HK-2 (cell line): ENCODE results near the gene SLC17A9.

Experiments
- DNase-seq: peaks from one replicate; pipeline ENCODE4 v3.0.0-alpha.2; 2018; ENCODE audit not compliant: unreplicated experiment

SLC17A9 gene

DNA sequence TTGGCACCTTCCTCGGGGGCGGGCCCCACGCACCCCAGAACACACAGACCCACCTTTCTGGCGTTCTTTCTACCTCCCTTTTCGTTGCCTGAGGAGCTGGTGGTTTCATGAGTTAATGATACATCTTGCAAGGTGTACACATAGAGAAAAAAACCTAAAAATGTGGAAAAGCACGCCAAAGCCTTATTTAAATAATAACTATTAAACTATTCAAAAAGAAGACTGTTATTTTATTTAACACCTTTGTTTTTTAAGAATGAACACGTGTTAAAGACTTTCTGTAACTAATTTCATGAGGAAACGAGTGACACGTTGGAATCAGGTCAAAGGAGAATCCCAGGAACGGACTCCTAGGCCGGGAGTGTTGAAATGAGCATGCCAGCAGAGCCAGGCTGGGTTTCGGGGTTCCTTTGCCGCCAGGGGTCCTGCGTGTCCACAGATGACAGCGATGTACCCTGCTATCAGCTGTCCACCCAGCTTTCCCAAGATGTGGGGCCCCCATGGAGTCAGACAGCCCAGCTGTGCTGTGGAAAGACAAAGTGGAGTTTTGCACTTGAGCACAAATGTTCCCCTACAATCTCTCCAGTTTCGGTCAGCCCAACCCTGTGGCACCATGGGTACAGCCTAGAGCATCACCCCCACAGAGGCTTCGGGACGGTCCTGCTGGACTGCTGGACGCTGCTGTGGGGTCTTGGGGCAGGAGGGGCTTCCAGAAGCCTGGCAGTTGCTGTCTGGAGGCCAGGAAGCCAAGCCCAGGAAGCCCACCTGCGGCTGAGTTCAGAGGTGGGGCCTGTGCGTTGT, 16.1 kb downstream of the SLC17A9 start:
- DNase-seq: no peak

DNA sequence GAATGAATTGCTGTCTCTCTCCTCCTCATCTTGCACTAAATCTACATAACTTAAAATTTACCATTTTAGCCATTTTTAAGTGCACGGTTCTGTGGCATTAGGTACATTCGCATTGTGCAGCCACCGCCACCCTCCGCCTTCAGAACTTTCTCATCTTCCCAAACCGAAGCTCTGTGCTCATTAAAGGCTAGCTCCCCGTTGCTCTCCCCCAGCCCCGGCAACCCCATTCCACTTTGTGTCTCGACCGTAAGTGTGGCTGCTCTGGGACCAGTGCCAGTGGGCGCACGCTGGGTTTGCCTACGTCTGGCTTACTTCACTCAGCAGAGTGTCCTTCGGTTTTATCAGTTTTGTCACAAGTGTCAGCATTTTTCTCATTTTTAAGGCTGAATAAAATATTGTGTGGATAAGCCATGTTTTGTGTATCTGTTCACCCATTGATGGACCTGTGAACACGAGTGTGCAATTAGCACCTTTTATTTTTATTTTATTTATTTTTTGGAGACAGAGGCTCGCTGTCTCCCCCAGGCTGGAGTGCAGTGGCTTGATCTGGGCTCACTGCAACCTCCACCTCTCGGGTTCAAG, 16.8 kb downstream of the SLC17A9 start:
- DNase-seq: no peak

DNA sequence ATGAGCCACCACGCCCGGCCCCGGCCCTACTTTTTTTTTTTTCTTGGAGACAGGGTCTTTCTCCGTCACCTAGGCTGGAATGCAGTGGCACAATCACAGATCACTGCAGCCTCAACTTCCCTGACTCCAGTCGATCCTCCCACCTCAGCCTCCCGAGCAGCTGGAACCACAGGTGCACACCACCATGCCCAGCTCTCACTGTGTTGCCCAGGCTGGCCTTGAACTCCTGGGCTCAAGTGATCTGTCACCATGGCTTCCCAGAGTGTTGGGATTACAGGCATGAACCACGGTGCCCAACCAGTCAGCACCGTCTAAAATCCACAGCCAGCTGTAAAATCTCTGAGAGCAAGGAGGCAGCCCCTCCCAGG, 17.4 kb downstream of the SLC17A9 start:
- no peak for DNase-seq

DNA sequence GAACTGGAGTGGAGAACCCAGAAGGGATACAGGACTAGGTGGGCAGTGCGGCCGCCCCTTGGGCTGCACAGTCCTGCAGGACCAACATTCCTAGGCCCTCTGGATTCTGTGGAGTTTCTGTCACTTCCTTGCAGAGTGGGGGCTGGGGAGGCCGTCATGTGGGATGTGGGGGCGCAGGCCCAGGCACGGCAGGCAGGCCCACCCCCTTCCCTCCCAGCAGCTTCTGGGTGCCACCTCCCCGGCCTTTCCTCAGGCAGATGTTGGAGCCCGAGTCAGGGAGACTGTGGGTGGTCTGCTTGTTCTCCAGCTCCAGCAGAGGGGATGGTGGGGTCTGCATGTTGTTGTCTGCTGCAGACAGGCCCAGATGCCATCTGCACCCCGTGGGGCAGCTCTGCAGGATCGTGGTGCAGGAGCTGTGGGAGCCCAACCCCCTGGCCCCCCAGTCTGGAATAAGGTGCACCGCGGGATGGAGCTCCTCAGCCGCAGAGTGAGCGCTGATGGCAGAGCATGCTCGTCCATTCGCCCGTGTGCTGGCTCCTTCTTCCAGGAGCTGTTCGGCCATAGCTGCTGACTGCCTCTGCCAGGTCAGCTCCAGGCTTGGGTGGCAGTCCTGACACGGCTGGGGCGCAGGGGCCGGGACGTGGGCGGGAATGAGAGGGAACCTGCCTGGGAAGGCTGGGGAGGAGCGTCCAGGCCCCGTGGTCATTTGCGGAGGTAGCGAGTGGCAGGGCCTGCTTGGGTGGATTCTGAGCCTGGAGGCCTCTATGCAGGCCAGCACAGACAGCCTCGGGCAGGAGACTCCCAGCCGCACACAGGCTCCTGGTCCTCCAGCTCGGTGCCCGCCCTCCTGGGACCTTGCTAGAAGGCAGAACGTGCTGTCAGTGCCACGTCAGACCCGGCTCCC, 18.1 kb downstream of the SLC17A9 start:
- DNase-seq: no peak

DNA sequence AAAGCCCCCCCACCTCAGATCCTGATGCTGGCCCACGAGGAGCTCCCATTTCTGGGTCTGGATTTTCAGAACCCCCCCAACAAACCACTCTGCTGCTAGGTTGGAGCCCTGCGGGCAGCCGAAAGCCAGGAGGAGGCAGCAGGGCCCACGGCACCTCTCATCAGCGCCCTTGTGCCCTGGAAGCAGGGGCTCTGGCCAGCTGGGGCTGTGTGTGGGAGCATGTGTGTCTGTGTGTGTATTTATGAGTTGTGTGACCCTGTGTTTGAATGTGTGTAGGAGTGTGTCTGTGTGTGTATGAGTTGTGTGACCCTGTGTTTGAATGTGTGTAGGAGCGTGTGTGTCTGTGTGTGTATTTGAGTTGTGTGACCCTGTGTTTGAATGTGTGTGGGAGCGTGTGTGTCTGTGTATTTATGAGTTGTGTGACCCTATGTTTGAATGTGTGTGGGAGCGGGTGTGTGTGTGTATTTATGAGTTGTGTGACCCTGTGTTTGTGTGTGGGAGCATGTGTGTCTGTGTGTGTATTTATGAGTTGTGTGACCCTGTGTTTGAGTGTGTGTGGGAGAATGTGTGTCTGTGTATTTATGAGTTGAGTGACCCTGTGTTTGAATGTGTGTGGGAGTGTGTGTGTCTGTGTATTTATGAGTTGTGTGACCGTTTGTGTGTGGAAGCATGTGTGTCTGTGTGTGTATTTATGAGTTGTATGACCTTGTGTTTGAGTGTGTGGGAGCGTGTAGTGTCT, 18.9 kb downstream of the SLC17A9 start:
- no peak for DNase-seq

DNA sequence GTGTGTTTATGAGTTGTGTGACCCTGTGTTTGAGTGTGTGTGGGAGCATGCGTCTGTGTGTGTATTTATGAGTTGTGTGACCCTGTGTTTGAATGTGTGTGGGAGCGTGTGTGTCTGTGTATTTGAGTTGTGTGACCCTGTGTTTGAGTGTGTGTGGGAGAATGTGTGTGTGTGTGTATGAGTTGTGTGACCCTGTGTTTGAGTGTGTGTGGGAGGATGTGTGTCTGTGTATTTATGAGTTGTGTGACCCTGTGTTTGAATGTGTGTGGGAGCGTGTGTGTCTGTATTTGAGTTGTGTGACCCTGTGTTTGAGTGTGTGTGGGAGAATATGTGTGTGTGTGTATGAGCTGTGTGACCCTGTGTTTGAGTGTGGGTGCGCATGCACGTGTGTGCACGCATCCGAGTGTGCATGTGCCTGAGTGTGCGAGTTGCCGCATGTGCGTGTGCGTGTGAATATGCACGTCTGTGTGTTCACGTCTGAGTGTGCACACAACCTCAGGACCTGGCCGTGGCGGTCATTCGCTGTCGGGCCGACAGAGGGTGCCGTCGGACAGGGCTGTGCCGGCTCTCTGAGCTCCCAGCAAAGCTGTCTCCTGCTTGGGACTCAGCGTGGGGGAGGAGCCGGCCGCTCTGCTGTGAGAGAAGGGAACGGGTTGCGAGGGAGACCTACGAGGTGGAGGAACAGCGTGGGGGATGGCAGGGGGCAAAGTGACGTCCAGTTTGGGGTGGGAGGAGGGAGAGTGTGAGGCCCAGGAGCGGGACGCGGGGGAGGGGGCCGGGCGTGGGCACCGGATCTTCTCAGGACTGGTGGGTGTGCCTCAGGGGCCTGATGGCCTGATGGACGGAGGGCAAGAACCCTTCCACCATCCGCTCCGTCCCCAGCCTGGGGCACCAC, 19.7 kb downstream of the SLC17A9 start:
- peak; percentile 93 for DNase-seq

DNA sequence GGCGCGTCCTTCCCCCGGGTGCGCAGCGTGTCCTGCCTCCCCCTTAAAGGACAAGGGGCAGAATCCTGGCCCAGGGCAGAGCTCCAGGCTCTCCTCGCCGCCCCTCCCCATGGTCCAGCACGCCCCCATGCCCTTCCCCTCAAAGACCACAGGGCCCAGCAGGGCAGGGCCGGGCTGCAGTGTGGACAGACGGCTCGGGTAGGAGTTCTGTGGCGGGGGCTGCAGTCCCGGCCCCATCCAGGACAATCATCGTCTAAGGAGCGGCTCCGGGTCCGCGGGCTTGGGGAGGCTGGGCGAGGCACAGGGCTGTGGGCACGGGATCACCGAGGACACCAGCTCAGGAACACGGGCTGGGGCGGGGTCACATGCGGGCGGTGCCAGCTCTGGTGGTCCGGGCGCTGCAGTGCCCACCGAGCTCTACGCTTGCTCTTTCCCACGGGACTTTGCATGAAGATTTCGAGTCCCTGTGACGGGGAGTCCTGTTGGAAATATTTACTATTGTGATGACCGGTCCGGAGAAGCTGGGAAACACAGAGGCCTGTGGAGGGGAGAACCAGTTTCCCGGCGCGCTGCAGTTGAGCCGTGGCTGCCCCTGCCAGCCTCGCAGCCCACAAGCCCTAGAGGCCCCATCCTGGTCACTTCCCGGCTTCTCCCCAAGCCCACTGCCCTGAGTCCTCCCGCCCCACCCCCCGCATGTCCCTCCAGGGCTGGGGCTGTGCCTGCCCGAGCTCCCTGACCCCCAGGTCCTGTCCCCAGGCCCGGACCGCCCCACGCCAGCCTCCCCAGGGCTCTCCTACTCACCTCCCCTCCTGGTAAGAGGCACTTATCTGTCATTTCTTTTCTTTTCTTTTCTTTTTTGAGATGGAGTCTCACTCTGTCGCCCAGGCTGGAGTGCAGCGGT, 20.6 kb downstream of the SLC17A9 start:
- no peak for DNase-seq

DNA sequence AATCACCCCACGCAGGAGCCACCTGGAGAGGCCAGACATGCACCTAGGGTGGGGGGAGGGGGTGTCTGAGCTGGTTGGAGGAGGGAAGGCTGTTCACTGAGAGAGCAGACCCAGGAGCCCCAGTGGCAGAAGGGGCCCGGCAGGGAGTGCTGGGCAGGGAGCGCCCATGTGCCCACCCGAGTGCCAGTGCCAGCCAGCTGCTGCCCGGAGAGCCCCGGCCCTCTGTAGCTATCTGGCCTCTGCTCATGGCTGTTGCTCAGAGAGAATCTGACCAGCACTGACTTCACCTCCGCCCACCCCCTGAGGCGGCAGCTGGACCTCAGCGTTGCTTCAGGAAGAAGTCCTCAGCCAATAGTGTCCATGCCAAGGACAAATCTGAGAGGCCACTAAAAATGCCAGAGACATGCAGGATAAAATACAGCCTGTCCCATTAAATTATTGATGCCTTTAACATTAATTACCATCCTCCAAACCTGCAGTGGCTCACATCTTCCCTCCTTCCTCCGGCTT, 22.8 kb downstream of the SLC17A9 start:
- DNase-seq: no peak

DNA sequence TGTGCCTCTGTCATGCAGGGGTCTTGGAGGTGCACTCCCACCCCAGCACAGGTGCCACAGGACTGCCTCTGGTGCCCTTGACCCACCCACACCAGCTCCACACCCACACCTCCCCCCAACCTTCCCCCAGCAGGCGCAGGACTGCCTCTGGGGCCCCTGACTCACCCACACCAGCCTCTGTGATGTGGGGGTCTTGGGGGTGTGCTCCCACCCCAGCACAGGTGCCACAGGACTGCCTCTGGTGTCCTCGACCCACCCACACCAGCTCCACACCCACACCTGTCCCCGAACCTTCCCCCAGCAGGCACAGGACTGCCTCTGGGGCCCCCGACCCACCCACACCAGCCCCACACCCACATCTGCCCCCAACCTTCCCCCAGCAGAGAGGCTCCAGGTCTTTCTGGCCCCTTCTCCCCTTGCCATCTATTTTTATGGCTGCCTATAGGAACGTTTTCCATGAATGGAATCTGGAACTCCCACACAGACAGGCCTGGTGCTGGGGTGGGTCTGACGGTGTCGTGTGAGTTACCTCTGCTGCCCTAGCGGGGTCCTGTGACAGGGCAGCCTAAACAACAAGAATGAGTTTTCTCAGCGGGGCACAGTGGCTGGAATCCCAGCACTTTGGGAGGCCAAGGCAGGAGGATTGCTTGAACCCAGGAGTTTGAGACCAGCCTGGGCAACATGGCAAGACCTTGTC, 23.5 kb downstream of the SLC17A9 start:
- no peak for DNase-seq

DNA sequence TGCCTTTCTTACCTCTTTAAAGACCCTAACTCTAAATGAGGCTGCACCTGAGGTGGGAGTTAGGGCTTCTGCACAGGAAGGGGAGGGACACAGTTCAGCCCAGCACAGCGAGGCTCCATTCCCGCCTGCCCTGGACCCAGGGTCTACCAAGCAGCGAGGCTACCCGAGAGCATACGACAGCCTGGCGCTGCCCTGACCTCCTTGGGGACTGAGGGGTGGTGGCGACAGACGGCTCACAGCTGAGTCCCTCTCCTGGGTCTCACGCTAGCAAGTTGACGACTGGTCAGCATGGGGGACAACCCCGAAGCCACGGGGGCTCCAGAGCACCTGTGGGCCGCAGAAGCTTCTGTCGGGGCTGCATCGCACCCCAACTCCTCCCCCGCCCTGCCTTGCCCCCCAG, 24.4 kb downstream of the SLC17A9 start:
- no peak for DNase-seq

DNA sequence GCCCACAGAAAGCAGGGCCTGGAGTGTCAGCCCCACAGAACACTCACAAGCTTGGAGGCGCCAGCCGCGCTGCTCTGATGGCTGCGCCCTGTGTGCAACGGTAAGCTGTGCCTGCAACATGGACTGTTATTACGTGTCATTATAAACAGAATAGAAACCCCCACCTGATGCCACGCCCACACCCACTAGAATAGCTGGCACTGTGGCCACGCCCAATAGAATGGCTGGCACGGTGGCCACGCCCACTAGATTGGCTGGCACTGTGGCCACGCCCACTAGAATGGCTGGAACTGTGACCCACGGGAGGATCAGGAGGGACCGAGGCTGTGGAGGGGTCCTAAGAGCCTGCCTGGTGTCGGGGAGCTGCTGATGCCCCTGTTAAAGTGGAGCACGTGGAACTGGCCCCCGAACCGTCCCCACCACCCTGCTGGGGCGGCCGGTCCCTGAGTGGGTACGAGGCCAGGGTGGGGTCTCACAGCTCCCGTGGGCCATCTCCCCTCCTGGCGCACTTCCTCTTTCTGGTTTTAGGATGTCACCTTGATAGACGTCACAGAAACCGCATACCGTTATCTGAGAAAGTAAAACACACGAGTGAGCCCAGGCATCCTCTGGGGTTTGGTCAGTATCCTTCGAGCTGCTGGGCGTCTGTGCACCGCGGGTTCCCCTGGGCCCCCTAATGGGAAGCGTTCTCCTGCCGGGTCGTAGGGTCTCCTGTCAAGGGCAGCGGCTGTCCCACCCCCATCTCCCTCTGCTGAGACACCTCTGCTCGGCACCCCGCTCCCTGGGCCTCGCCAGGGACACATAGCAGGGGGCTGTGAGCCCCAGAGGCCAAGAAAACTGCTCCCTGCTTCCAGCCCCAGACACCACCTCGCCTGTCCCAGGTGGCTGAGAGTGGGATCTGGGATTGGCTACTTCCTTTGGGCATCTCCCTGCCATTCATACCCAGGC, 25.4 kb downstream of the SLC17A9 start:
- DNase-seq: no peak

DNA sequence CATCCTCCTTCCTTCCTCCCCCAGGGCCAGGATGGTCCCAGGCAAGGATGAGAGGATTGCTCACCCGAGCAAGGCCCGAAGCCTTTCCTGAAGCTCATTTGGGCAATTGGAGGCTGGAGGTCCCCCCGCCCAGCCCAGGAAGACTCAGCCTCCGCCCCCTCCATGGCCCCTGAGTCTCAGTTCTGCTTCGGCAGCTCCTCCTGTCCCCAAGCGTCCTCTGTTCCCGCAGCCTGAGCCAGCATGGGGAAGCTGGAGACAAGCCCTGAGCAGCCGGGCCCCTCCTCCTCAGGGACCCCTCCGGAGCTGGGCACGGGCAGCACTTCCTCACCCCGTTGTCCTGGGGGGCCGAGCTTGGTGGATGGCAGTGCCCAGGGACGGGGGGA, 26.0 kb downstream of the SLC17A9 start:
- DNase-seq: no peak

DNA sequence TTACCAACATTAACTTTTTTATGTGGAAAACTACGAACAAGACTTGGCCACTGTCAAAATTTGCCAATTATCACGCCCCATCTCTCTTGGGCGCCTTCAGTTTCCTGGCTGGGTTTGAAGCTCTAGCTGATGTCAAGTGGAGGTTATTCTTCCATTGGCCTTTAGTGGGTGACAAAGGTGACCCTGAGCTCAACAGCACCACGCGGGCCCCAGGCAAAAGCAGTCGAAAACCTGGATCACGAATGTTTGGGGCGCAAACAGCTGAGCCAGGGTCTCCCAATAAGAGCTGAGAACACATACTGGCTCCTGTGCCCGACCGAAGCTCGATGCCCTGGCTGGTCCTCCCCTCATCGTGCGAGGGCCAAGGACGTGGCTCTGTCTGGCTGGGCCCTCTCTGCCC, 26.8 kb downstream of the SLC17A9 start:
- DNase-seq: no peak

DNA sequence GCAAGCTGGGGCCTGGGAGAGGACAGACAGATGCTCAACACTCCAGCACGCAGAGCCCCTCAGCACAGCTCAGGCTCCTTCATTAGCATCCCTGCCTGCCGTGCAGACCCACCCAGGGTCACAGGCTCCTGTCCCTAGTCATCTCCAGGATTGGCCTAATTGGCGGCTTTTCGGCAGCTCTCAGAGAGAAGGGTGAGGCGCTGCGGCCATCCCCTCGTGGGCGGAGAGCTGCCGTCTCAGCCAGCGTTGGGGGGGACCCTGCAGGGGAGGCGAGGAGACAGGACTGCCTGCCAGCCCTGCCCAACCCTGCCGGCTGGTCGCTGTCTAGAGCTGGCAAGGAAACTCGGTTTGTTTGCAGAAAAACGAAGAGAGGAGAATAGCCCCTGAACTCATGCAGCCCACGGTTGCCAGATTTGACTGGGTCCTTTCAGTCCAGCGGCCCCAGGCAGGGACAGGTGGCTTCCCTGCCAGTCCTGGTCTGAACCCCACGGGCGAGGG, 27.4 kb downstream of the SLC17A9 start:
- no peak for DNase-seq

DNA sequence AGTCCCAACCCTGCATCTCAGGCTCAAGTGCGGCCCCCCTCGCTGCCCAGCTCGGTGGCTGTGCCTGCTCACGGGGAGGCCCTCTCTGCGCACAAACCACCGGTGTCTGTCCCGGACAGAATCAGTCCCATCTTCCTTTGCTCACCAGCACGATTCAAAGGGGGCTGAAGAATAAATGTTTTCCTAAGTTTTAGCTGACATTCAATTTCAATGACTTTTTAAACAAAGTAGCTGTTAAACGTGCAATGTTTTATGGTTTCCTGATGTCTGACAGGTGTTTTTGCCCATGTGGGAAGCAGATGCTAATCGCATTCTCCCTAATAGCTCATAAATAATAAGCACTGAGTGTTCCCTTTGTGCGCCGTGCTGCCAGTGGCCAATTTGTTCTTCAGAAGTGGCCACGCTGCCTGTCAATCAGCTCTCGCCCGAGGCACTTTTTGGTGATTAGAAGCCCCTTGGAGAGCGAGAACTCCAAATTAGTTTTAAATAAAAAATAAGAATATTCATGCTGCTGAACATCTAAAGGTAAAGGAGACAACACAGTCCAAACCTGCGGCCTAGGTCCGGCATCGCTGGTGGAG, 28.0 kb downstream of the SLC17A9 start:
- DNase-seq: no peak

DNA sequence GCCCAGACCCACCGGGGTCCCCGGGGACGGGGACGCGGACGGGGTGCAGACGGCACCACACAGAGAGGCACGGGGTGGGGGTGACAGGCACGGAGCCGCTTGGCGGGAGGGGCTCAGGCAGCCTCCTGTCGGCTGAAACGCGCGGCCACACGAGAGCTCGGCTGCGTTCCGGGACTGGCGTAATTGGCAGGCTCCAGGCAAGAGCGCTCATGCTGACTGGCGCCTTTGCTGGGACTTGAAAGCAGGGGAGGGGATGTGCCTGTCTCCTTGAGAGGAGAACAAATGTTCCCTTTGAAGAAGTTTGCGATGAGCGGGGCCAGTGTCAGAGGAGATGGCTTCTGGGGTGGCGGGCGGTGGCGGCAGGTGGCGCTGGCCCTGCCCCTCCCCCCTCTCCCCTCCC, 28.5 kb downstream of the SLC17A9 start:
- no peak for DNase-seq
